Lower leg skin (tissue), 3 donors: ENCODE measurements around the gene TUBGCP3.

Experiments
- CTCF ChIP-seq, 3 donors: fragments of 450-650 bp; IDR thresholded peaks; one replicate each; pipeline ENCODE4 v1.5.1; 2016; ENCODE audit warnings: antibody characterized with exemption in 3 of 3, mild to moderate bottlenecking in 3 of 3, moderate library complexity in 2 of 3
- POLR2A ChIP-seq, 2 donors: fragments of 450-650 bp; IDR thresholded peaks; one replicate each; pipeline ENCODE4 v1.6.1; 2016 to 2017; ENCODE audit warnings: antibody characterized with exemption in 2 of 2, mild to moderate bottlenecking in 1 of 2, moderate library complexity in 1 of 2

GRCh38 chr13:112453207-112453829 is 134.6 kb downstream of the TUBGCP3 start:
- TF ChIP-seq CTCF (IDR thresholded peaks at IDR 0.05) (no peak), POLR2A (IDR thresholded peaks at IDR 0.05) (no peak)
